ENCODE measurements around the gene CNBD2.

DNA sequence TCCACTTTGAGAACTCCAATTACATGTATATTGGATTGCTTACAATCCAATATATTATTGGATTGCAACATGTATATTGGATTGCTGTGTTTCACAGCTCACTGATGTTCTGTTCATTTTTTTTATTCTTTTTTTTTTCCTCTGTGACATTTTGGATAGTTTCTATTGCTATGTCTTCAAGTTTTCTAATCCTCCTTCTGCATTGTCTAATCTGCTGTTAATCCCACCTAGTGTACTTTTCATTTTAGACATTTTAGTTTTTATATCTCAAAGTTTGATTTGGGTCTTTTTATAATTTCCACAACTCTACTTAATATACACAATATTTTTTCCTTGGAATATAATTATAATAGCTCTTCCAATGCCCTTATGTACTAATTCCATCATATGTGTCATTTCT lies 34.5 kb downstream of the CNBD2 start:
- no peak for TF ChIP-seq EZH2phosphoT487 (IDR thresholded peaks at IDR 0.05; ENCODE audit: insufficient read depth, low read depth)
- no peak for TF ChIP-seq EZH2 (IDR thresholded peaks at IDR 0.05; ENCODE audit: insufficient read depth, poor library complexity, severe bottlenecking)

Data from GM23248 (cell line).